Neutrophil (primary cell): ENCODE measurements around the gene TRANK1.
A peak's percentile ranks its signal among the peaks of the same experiment; 100 is the strongest.

Experiments used
- H3K27ac ChIP-seq: fragments of 200-600 bp; sonication (generic); 2 replicates; pipeline ENCODE4 v1.5.1; 2016; ENCODE audit warnings: mild to moderate bottlenecking, moderate library complexity
- H3K27me3 ChIP-seq: fragments of 200-600 bp; sonication (generic); 2 replicates; pipeline ENCODE4 v1.6.0; 2016; ENCODE audit warnings: mild to moderate bottlenecking
- H3K36me3 ChIP-seq: fragments of 200-600 bp; sonication (generic); 2 replicates; pipeline ENCODE4 v1.5.1; 2017
- H3K4me1 ChIP-seq, 2 experiments: fragments of 200-600 bp in 1 of 2; sonication (generic) in 1 of 2; 1 replicate in 1 of 2; 2 replicates in 1 of 2; pipeline versions ENCODE4 v1.5.1 to v1.6.1; 2013 to 2016; ENCODE audit warnings: low read depth in 1 of 2, low read length in 1 of 2, mild to moderate bottlenecking in 1 of 2, moderate library complexity in 1 of 2; ENCODE audit not compliant: control insufficient read depth in 1 of 2, insufficient read depth in 1 of 2
- H3K4me3 ChIP-seq, 2 experiments: fragments of 200-600 bp in 1 of 2; sonication (generic) in 1 of 2; 1 replicate in 1 of 2; 2 replicates in 1 of 2; pipeline ENCODE4 v1.5.1; 2013 to 2016; ENCODE audit warnings: low read depth in 1 of 2, low read length in 1 of 2, mild to moderate bottlenecking in 1 of 2, moderate library complexity in 1 of 2
- H3K9me3 ChIP-seq: fragments of 200-600 bp; sonication (generic); 2 replicates; pipeline ENCODE4 v1.5.1; 2016
- TF ChIP-seq, protein P1 (sequence below): fragments of 200-600 bp; sonication (generic); IDR thresholded peaks from 2 replicates; pipeline ENCODE4 v1.5.1; 2016; ENCODE audit warnings: antibody characterized with exemption

The TRANK1 gene

DNA sequence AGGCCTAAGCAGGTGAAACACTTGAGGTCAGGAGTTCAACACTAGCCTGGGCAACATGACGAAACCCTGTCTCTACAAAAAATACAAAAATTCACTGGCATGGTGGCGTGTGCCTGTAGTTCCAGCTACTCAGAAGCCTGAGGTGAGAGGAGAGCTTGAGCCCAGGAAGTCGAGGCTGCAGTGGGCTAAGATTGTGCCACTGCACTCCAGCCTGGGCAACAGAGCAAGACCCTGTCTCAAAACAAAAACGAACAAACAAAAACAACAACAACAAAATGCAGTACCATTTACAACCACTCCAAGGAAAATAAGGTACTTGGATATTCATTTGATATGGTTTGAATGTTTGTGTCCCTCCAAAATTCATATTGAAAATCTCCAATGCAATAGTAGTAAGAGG is 15.6 kb upstream of the TRANK1 start:
- H3K27ac ChIP-seq = no peak overlapping the region
- no peak overlapping the region for H3K4me3 ChIP-seq
- TF ChIP-seq, protein P1, sequence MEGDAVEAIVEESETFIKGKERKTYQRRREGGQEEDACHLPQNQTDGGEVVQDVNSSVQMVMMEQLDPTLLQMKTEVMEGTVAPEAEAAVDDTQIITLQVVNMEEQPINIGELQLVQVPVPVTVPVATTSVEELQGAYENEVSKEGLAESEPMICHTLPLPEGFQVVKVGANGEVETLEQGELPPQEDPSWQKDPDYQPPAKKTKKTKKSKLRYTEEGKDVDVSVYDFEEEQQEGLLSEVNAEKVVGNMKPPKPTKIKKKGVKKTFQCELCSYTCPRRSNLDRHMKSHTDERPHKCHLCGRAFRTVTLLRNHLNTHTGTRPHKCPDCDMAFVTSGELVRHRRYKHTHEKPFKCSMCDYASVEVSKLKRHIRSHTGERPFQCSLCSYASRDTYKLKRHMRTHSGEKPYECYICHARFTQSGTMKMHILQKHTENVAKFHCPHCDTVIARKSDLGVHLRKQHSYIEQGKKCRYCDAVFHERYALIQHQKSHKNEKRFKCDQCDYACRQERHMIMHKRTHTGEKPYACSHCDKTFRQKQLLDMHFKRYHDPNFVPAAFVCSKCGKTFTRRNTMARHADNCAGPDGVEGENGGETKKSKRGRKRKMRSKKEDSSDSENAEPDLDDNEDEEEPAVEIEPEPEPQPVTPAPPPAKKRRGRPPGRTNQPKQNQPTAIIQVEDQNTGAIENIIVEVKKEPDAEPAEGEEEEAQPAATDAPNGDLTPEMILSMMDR = no peak
- H3K9me3 ChIP-seq = no peaks in the 10 kb centered on the region
- no peaks in the 10 kb centered on the region for H3K4me1 ChIP-seq
- no peaks in the 10 kb centered on the region for H3K27me3 ChIP-seq
- no peaks in the 10 kb centered on the region for H3K36me3 ChIP-seq

DNA sequence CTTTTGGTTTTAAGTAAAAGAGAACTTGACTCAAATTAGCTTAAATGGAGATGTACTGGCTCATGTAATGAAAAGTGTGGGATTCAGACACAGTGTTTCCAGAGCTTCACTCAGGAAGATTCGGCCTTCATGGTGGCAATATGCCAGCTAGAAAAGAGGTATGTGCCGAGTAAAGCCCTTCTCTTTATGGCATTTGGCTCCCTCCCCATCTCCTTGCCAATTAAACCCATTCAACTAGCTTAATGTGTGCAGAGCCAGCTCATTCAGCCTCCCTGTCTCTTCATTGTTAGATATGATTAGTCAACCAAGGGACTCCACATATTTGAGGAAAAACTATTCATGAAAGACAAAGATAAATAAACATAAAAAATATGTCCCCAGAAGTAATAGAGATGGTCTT is 15.0 kb upstream of the TRANK1 start:
- Histone ChIP-seq H3K4me1 (no peaks in the 10 kb centered on the region), H3K4me3 (no peak overlapping the region), H3K36me3 (no peaks in the 10 kb centered on the region), H3K27me3 (no peaks in the 10 kb centered on the region), H3K27ac (no peak overlapping the region), H3K9me3 (no peaks in the 10 kb centered on the region)
- TF ChIP-seq, protein P1 = no peak

DNA sequence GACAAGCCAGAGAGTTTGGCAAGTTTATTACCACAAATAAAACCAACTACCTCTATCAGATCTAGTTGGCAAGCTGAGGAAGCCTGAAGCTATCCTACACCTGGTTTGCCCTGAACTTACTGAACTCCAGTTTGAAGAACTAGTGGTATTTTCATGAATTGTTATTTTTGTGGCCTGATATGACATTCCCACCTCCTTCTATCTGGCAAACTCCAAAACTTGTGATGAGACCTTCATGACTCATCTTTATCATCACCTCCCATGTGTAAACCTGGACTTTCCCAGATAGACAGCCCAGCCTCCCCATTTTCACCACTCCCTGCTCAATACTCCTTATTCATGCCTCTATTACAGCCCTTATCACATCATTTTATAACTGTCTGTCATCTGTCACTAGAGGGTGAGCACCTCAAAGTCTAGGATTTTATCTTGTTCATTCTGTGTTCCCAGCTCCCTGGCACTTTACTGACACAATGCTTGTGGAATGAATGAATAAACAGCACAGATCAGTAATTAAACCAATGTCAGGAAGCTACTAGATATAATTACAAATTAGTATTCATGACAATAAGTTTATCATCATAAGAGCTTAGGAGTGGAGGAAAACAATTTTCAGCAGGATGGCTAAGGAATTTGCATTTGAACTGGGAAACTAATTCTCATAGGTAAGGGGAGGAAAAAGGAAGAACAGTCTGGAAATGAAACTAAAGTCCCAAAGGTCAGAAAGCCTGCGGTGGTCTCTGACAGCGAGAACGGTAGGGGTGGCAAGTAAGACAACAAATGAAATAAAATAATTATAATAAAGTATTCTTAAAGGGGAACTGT is 13.2 kb upstream of the TRANK1 start:
- Histone ChIP-seq H3K36me3 (no peaks in the 10 kb centered on the region), H3K4me3 (no peak overlapping the region), H3K4me1 (no peaks in the 10 kb centered on the region), H3K9me3 (no peaks in the 10 kb centered on the region), H3K27ac (peak overlapping the region; percentile 31), H3K27me3 (no peaks in the 10 kb centered on the region)
- TF ChIP-seq, protein P1 = no peak

DNA sequence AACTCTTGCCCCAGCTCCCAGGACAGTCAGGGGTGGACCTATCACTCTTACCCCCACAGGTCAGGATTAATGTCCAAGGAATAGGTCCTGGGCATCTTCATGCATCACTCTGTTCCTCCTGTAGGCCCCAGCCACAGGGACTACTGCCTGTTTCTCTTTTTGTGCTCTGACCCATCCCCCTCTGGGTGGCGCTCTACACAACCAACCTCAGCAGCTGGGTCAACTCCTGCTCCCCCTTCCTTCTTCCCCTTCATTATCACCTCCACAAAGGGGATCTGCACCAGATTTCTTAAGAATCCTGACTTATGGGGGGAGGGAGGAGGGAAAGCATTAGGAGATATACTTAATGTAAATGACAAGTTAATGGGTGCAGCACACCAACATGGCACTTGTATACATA is 12.2 kb upstream of the TRANK1 start:
- no peaks in the 10 kb centered on the region for H3K36me3 ChIP-seq
- TF ChIP-seq, protein P1 = no peak
- no peaks in the 10 kb centered on the region for H3K27me3 ChIP-seq
- H3K9me3 ChIP-seq = no peaks in the 10 kb centered on the region
- no peak overlapping the region for H3K27ac ChIP-seq
- no peaks in the 10 kb centered on the region for H3K4me1 ChIP-seq
- no peak overlapping the region for H3K4me3 ChIP-seq

DNA sequence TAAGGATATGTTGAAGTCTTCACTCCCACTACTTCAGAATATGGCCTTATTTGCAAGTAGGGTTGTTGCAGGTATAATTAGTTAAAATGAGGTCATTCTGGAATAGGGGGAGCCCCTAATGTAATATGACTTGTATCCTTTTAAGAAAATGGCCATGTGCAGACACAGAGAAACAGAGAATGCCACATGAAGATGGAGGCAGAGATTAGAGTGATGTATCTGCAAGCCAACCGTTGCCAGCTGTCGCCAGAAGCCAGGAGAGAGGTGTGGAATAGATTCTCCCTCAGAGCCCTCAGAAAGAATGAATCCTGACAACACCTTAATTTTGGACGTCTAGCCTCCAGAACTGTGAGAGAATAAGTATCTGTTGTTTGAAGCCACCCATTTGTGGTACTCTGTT is 11.3 kb upstream of the TRANK1 start:
- TF ChIP-seq, protein P1 = no peak
- no peaks in the 10 kb centered on the region for H3K36me3 ChIP-seq
- no peak overlapping the region for H3K4me3 ChIP-seq
- no peaks in the 10 kb centered on the region for H3K4me1 ChIP-seq
- H3K27ac ChIP-seq = no peak overlapping the region
- H3K27me3 ChIP-seq = no peaks in the 10 kb centered on the region
- H3K9me3 ChIP-seq = no peaks in the 10 kb centered on the region
